Endothelial cell of umbilical vein (primary cell): Measurements from ENCODE around the gene FOXP1.

Source experiments
- CTCF ChIP-seq, 2 donors: IDR thresholded peaks; 1 replicate in 1 of 2; 2 replicates in 1 of 2; pipeline ENCODE4 v1.5.1; 2011; ENCODE audit warnings: low read length in 2 of 2, mild to moderate bottlenecking in 2 of 2, moderate library complexity in 2 of 2, control low read depth in 1 of 2, inconsistent platforms in 1 of 2, low read depth in 1 of 2; ENCODE audit not compliant: insufficient read depth in 1 of 2; ENCODE audit errors: extremely low read depth in 1 of 2
- JUN ChIP-seq: IDR thresholded peaks from 2 replicates; pipeline ENCODE4 v1.6.1; 2011; ENCODE audit warnings: borderline replicate concordance, low read depth; ENCODE audit not compliant: insufficient read length, insufficient read depth
- MAX ChIP-seq: IDR thresholded peaks from 2 replicates; pipeline ENCODE4 v1.6.1; 2011; ENCODE audit not compliant: insufficient read depth, insufficient read length
- POLR2A ChIP-seq: IDR thresholded peaks from 2 replicates; pipeline ENCODE4 v1.6.1; 2012; ENCODE audit warnings: low read depth, mild to moderate bottlenecking, control low read depth, low read length
- POLR2AphosphoS5 ChIP-seq: IDR thresholded peaks from 2 replicates; pipeline ENCODE4 v1.6.1; 2012; ENCODE audit warnings: low read depth, mild to moderate bottlenecking, control low read depth, low read length, moderate library complexity; ENCODE audit not compliant: insufficient read depth

GRCh38 chr3:71614869-71615268 lies 31.3 kb upstream of the FOXP1 start:
- TF ChIP-seq POLR2A (no peak), MAX (no peak), CTCF (IDR thresholded peaks at IDR 0.05; ENCODE audit: extremely low read depth in 1 of 2, insufficient read depth in 1 of 2, low read depth in 1 of 2, low read length in 2 of 2) (no peak), JUN (no peak), POLR2AphosphoS5 (no peak)
